Hepatocyte (in vitro differentiated cells): ENCODE results near the gene MOGAT1.

Experiments used
- CTCF ChIP-seq: fragments of 200-600 bp; sonication (generic); IDR thresholded peaks from 2 replicates; pipeline ENCODE4 v1.5.1; 2016; ENCODE audit warnings: antibody characterized with exemption, mild to moderate bottlenecking; ENCODE audit not compliant: poor library complexity
- EZH2 ChIP-seq: fragments of 200-600 bp; sonication (generic); IDR thresholded peaks from 2 replicates; pipeline ENCODE4 v1.6.1; 2016; ENCODE audit warnings: antibody characterized with exemption, mild to moderate bottlenecking, borderline replicate concordance
- EZH2phosphoT487 ChIP-seq: fragments of 200-600 bp; sonication (generic); IDR thresholded peaks from one replicate; pipeline ENCODE4 v1.6.1; 2018; ENCODE audit warnings: antibody characterized with exemption, mild to moderate bottlenecking, low read depth, moderate library complexity; ENCODE audit not compliant: unreplicated experiment, severe bottlenecking

- TF ChIP-seq CTCF (no peak), EZH2 (no peak), EZH2phosphoT487 (no peak)
These were observed 44.3 kb downstream of the MOGAT1 start for GRCh38 chr2:222715742-222716141.
